Omental fat pad (tissue), 4 donors: ENCODE data around the gene DPP9. TPM values are rescaled to one million over a fixed set of nuclear protein-coding genes. Genes with fewer than 3 reads are reported as not detected.

Experiments used
- ATAC-seq: fragments of 150-250 bp; one replicate; pipeline ENCODE4 v1.9.1; 2016; ENCODE audit warnings: mild to moderate bottlenecking, moderate library complexity; ENCODE audit not compliant: low FRiP score
- DNase-seq: peaks from one replicate; pipeline ENCODE4 v3.0.0-alpha.2; 2019; ENCODE audit warnings: low spot score
- CTCF ChIP-seq, 3 donors: fragments of 450-650 bp; IDR thresholded peaks; one replicate each; pipeline ENCODE4 v1.5.1; 2016 to 2017; ENCODE audit warnings: antibody characterized with exemption in 3 of 3, mild to moderate bottlenecking in 3 of 3, moderate library complexity in 2 of 3
- total RNA-seq, 4 donors: library from RNA; depleted of rRNA; stranded (reverse); fragments of >200 nt; gene quantifications; one replicate each; pipeline ENCODE4 v1.1.0, GENCODE V29; 2016

Gene DPP9
- total RNA-seq, 4 donors from 2014 or later: 25.3 to 42.9 (median 41.0) TPM

- ATAC-seq (peak; percentile 97), DNase-seq (peak; percentile 71)
- TF ChIP-seq CTCF (IDR thresholded peaks at IDR 0.05): no peak
Measured at GRCh38 chr19:4669723-4670480, 53.7 kb downstream of the DPP9 start, which contains the start of gene MYDGF. Gene MYDGF (minus strand): TSS chr19:4670342. CDS start chr19:4670334, 8 bp downstream.

- TF ChIP-seq CTCF (IDR thresholded peaks at IDR 0.05): no peak
- no peak for ATAC-seq
- DNase-seq: no peak
Measured at GRCh38 chr19:4664642-4665041, 59.0 kb downstream of the DPP9 start.

- no peak for TF ChIP-seq CTCF (IDR thresholded peaks at IDR 0.05)
- DNase-seq: no peak
- ATAC-seq: no peak
Measured at GRCh38 chr19:4662812-4663211, 60.8 kb downstream of the DPP9 start.

- DNase-seq (no peak), ATAC-seq (no peak)
- TF ChIP-seq CTCF (IDR thresholded peaks at IDR 0.05): no peak
Measured at GRCh38 chr19:4662020-4662695, 61.5 kb downstream of the DPP9 start.

GRCh38 chr19:4660993-4661392 lies 62.6 kb downstream of the DPP9 start:
- DNase-seq (no peak), ATAC-seq (no peak)
- no peak for TF ChIP-seq CTCF (IDR thresholded peaks at IDR 0.05)

- no peak for TF ChIP-seq CTCF (IDR thresholded peaks at IDR 0.05)
- no peak for DNase-seq
- ATAC-seq: no peak
Measured at GRCh38 chr19:4660181-4660791, 63.4 kb downstream of the DPP9 start.
